Measurements from ENCODE around the gene RPL22. TPM values are rescaled to one million over a fixed set of nuclear protein-coding genes. Genes with fewer than 3 reads are reported as not detected.

The RPL22 gene
- total RNA-seq, 6 experiments from 2014 or later: 233 to 341 (median 324) TPM

GRCh38 chr1:6212193-6212959 is 13.0 kb upstream of the RPL22 start:
- Mint-ChIP-seq H3K27ac (no peak overlapping the region), H3K36me3 (ENCODE audit: low read depth) (no peaks in the 10 kb centered on the region), H3K9me3 (no peaks in the 10 kb centered on the region; the same call in 1 of the 2 replicates), H3K4me1 (ENCODE audit: low read depth) (no peaks in the 10 kb centered on the region), H3K27me3 (ENCODE audit: insufficient read depth) (peaks cover 1% of the 10 kb centered on the region; the same call in 1 of the 2 replicates), H3K4me3 (no peak overlapping the region)
- DNase-seq: no peak
- TF ChIP-seq CTCF (IDR thresholded peaks at IDR 0.05): no peak

- no peaks in the 10 kb centered on the region; the same call in 1 of the 2 replicates for H3K9me3 Mint-ChIP-seq
Observed at GRCh38 chr1:6211731-6212130, 12.3 kb upstream of the RPL22 start.

GRCh38 chr1:6210591-6211355 is 11.4 kb upstream of the RPL22 start:
- Mint-ChIP-seq H3K4me1 (ENCODE audit: low read depth) (no peaks in the 10 kb centered on the region), H3K36me3 (ENCODE audit: low read depth) (no peaks in the 10 kb centered on the region), H3K27me3 (ENCODE audit: insufficient read depth) (peaks cover 1% of the 10 kb centered on the region; the same call in 1 of the 2 replicates), H3K9me3 (no peaks in the 10 kb centered on the region; the same call in 1 of the 2 replicates), H3K27ac (no peak overlapping the region), H3K4me3 (no peak overlapping the region)
- no peak for DNase-seq
- no peak for TF ChIP-seq CTCF (IDR thresholded peaks at IDR 0.05)

More at GRCh38 chr1:6211731-6212130, 12.3 kb upstream of the RPL22 start:
- Mint-ChIP-seq H3K27me3 (ENCODE audit: insufficient read depth) (peaks cover 1% of the 10 kb centered on the region; the same call in 1 of the 2 replicates), H3K4me3 (no peak overlapping the region), H3K27ac (no peak overlapping the region), H3K4me1 (ENCODE audit: low read depth) (no peaks in the 10 kb centered on the region), H3K36me3 (ENCODE audit: low read depth) (no peaks in the 10 kb centered on the region)
- DNase-seq: no peak
- TF ChIP-seq CTCF (IDR thresholded peaks at IDR 0.05): no peak

DNA sequence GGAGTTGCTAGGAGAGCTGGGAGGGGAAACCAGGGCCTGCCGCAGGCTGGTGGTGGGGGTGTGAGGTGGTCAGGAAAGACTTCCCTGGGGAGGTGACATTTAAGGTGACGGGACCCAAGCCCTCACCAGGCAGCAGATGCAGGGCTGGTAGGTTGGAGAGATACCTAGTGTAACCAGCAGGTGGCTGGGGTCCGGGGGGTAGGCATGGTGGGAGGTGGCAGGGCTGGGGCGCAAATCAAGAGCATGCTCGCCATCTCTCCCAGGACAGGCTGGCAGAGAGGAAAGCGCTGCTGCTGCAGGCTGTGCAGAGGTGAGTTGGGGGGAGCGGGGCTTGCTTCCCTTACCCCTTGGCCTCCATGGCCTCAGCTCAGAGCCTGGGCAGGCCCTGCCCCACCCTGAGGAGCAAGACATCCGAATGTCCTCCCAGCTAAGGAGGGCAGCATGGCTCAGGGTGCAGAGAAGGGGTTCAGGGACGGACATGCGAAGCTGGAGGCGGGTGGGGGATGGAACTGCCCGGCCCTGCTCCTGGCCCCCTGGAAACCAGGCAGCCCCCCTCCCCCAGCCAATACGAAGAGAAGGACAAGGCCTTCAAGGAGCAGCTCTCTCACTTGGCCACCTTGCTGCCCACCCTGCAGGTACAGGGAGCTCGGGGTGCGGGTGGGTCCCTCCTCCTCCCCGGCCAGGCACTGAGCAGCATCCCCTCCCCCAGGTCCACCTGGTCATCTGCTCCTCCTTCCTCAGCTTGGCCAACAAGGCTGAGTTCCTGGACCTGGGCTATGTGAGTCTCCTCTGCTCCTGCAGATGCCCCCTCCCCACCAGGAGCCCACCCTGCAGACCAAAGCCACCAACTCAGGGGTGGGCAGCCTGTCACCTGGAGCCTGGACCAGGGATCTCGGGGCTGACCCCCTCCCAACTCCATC is 10.5 kb upstream of the RPL22 start:
- peak; percentile 33 for TF ChIP-seq CTCF (IDR thresholded peaks at IDR 0.05)
- no peak overlapping the region for H3K4me3 Mint-ChIP-seq
- H3K36me3 Mint-ChIP-seq (ENCODE audit: low read depth): no peaks in the 10 kb centered on the region
- H3K4me1 Mint-ChIP-seq (ENCODE audit: low read depth): no peaks in the 10 kb centered on the region
- no peaks in the 10 kb centered on the region; the same call in 1 of the 2 replicates for H3K9me3 Mint-ChIP-seq
- H3K27ac Mint-ChIP-seq: no peak overlapping the region
- H3K27me3 Mint-ChIP-seq (ENCODE audit: insufficient read depth): peaks cover 1% of the 10 kb centered on the region; the same call in 1 of the 2 replicates
- DNase-seq: no peak
